Measurements from ENCODE around the gene SBF2.
"Not testable (repeated sequence)": the region's sequence is repeated elsewhere in the genome, so short reads cannot be mapped to it uniquely, and the experiment has no call there.

The SBF2 gene

DNA sequence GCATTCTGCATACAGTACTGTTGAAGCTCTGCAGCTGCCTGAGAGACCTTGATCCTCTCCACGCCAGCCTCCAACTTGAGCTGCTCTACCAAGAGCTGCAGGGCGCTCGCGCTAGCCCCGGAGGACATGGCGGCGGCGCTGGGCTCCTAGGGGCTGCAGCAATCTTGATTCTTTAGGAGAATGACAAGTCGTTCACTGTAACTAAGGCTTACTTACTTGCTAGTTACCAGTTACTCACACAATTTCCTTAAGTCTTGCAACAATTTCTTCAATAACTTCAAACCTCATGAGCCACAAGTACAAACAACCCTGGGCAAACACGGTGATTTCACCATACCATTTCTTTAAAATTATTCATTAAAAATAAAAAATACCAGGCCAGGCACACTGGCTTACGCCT lies 21.9 kb downstream of the SBF2 start:
- DNase-seq: no peak

DNA sequence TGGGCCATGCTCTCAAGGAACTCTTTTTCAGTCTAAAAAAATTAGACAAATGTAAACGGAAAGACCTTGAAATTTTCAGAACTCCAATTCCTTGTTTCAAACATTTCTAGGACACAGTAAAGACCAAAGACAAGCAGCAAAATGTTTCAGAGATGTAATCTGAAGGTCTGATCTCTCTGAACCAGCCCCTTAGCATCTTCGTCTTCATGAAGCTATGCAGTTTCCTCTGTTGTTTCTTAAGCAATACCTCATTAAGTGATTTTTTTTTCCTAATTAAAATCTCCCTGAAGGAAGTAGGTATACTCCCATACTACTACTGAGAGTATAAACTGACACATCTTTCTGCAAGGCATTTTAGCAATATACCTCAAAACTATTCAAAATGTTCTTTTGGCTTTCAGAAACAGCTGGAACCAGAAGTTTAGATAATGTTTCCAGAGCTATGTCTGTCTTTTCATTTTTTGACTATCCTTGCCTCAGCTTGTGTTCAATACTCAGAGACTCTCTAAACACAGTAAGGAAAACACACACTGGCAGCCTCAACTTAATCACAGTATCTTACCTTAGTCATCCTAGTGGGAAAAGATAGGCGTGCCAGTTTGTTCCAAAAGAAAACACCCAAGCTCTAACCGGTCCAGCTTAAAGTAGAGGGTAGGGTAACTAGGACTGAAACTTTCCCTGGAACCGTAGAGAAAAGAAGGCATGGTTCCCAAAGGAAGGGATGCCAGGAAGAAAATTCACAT lies 25.1 kb downstream of the SBF2 start:
- no peak for DNase-seq

DNA sequence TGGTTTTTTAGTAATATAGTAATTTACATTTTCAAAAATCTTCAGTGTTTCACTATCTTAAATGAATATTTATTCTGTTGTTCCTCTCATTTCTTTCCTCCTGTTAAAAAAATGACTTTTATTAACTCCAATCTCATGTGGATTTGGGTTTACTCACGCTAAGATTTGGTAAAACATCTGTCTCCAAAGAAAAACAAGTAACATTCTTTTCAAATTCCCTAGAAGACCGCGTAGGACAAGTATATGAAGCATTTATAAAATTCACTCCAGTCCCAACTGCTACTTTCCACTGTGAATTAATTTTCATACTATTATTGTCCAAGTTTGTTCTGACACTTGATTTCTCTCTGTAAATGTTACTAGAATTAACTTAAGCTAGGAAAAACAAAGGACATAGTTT lies 26.2 kb downstream of the SBF2 start:
- no peak for DNase-seq

GRCh38 chr11:10265936-10266335 lies 28.1 kb downstream of the SBF2 start:
- DNase-seq: no peak

GRCh38 chr11:10264716-10265115 lies 29.3 kb downstream of the SBF2 start:
- not testable (repeated sequence) for DNase-seq

- no peak for DNase-seq
Observed at GRCh38 chr11:10263929-10264328, 30.1 kb downstream of the SBF2 start.

DNA sequence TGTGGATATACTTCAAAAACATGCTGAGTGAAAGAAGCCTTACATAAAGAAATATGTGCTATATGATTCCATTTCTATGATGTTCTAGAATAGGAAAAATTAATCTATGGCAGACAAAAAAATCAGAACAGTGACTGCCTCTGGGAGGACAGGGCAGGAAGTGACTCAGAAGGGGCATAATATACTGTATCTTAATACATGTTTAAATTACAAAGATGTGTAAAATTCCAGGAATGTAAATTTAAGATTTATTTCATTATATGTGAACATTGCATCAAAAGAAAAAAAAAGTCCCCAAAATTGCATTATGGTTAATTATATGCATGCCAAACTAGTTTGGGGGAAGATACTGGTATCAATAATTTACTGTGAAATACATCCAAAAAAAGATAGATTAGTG lies 32.2 kb downstream of the SBF2 start:
- no peak for DNase-seq

- no peak for DNase-seq
Observed at GRCh38 chr11:10257478-10257877, 36.5 kb downstream of the SBF2 start.

DNA sequence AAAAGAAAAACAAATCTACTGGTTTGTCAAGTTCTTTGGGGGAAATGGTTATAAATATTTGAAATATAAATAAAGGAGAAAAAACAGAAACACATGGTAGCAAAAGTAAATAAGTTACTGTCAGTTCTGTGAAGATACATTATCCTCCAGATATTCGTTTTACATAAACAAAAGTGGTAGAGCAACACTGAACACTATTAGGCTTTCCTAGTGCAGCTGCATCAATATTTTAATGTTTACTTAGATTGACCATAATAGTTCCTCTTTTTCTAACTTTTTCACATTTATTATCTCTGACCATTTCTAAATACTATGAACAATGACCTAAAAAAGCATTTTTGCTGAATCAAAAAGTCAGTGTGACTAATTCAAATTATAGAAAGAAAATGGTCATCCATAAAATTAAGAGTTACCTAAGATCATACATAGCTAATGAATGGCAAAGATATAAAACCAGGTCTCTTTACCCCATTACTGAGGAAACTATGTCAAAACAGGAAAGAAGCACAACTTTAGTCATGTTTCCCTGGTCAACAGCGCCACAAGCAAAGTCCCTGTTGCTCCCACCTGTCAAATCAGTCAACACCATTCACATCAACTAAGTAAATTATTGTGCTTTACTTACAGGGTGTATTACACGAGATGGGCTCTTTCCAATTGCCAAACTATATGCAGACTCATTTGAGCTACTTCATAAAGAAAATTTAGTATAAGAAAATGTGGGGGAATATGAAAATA lies 38.5 kb downstream of the SBF2 start:
- no peak for DNase-seq

DNA sequence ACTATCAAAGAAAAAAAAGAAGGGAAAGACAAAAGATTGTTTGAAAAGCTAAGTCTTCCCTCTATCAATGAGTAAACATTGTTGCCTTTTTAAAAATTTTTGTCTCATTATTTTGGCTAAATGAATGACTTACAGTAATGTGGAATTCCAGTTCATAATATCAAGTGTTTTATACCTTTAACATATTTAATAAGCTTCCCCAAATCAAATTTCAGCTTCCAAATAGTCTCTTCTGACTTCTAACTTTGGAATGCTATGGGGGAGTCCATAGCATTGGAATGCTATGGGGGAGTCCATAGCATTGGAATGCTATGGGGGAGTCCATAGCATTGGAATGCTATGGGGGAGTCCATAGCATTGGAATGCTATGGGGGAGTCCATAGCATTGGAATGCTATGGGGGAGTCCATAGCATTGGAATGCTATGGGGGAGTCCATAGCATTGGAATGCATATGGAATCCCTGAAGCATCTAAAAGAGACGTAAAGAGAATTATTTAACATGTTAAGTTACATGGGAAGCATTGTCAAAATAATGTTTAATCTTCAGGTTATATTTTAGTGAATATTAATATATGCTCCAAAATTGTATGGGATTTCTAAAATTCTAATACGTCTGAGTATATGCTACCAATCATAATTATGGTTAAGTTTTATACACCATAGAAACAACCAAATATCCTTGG lies 44.4 kb downstream of the SBF2 start:
- DNase-seq: not testable (repeated sequence)

- no peak for DNase-seq
Observed at GRCh38 chr11:10247011-10247410, 47.0 kb downstream of the SBF2 start.

GRCh38 chr11:10243896-10244575 lies 50.0 kb downstream of the SBF2 start:
- DNase-seq: no peak

GRCh38 chr11:10236840-10237239 lies 57.2 kb downstream of the SBF2 start:
- no peak for DNase-seq

DNA sequence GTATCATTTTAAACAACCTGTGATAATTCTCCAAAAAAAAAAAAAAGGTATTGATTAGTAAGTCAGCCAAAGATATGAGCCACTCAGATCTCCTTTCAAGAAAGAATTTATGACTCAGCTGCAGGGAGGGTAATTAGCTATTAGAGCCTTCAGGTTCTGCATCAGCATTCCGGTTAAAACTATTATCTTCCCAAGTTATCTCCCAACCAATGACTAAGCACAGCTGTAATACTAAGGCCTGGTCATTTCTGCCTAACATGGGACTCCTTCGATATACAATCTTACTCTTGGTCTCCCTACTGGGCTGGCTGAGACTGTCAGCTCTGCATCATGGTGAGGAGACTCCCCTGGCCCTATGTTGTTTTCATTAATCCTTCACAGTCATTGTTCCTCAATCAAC lies 60.4 kb downstream of the SBF2 start:
- DNase-seq: no peak

DNA sequence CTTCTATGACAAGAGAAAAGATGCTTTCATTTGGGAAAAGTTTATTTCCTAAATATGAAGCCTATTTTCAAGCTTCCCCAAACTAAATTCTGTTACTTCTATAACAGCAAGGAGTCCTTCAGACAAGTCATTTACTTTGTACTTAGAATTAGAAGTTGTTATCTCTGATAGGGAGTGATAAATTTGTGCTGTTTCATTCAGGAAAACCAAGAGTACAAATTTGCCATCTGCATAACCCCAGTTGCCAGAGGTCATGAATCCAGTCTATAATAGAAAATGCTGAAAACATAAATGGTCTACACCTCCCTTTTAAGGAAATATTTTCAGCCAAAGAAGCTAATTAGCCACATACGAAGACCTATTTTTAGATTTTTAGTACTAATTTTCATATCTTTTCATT lies 61.3 kb downstream of the SBF2 start:
- no peak for DNase-seq

DNA sequence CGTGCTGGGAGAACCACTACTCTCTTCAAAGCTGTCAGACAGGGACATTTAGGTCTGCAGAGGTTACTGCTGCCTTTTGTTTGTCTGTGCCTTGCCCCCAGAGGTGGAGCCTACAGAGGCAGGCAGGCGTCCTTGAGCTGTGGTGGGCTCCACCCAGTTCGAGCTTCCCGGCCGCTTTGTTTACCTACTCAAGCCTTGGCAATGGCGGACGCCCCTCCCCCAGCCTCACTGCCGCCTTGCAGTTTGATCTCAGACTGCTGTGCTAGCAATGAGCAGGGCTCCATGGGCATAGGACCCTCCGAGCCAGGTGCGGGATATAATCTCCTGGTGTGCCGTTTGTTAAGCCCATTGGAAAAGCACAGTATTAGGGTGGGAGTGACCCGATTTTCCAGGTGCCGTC lies 62.2 kb downstream of the SBF2 start:
- not testable (repeated sequence) for DNase-seq

DNA sequence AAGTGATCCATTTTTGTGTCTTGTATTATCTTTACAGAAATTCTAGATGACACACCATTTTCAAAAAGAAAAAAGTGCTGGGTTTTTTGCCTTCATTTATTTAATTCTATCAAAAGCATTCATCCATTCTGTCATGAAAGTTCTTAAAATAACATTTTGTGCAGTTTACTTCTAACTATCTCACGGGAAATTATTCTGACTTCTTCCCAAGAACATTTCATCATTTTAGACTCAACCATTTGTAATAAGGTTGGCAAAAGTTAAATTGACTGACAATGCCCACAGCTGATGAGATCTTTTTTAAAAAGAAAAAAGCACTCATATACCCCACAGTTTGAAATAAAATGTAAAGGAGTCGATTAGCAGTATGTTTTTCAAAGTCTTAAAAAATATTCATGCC lies 68.5 kb downstream of the SBF2 start:
- DNase-seq: no peak

- no peak for DNase-seq
Observed at GRCh38 chr11:10222399-10222798, 71.6 kb downstream of the SBF2 start.

DNA sequence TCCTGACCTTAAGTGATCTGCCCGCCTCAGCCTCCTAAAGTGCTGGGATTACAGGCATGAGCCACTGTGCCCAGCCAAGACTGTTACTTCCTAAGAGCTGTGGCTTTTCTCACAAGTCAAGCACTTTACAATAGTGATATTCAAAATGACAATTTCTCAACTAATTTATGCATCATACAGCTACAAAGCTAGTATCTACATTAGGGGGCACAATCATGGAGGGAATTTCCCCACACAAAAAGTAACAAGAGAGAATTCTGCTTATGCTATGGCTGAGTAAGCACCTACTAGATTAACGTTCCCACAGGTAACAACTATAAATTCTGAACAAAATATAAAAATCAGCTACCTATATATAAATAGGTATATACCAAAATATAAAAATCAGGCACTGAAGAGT lies 72.7 kb downstream of the SBF2 start:
- DNase-seq: no peak

DNA sequence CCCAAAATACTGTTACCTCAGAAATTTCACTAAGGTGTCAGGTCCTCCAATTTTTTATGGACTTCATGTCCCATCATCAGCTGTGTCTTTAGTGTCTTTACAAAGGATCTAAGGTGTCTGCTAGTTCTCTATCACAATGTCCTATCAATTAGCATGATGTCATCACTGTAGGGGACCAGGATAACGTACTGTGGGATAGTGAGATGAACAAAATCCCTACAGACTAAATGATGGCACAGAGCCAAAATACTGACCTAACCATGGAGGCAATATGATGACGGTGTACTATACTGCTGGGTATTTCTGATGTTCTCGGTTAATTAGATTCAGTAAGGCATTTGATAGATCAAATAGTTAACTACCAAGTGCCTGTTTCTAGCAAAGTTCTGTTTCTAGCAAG lies 82.5 kb downstream of the SBF2 start:
- DNase-seq: no peak

GRCh38 chr11:10209326-10209725 lies 84.7 kb downstream of the SBF2 start:
- no peak for DNase-seq

DNA sequence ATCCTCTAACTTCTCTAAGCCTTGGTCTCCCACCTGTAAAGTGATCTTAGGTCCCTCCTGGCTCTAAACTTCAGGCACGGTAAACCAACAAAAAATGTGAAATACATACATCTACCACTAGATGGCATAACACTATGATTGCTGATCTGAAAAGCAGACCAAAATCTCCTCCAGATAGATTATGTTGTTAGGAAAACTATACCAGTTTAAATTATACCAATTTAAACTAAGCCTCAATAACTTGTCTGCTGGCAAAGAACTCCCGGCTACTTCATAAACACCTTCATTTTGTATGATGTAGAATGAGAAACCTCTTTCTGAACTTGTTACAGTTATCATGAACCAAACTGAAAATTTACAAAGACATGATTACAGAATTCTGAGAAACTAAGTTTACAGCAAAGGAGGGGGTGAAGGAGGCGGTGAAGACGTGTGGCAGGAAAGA lies 85.9 kb downstream of the SBF2 start:
- DNase-seq: peak in 1 of 51 donors; percentile 12
